Adrenal gland (tissue), 5 donors: ENCODE results near the gene TNRC6B.

Experiments
- POLR2A ChIP-seq, 2 donors: fragments of 450-650 bp; IDR thresholded peaks; one replicate each; pipeline ENCODE4 v1.6.1; 2017; ENCODE audit warnings: antibody characterized with exemption in 2 of 2, mild to moderate bottlenecking in 2 of 2, moderate library complexity in 1 of 2
- TF ChIP-seq, protein P1 (sequence below), 6 experiments: fragments of 450-650 bp in 4 of 6; fragments of 200-600 bp in 2 of 6; sonication (generic) in 1 of 6; IDR thresholded peaks; 1 replicate in 5 of 6; 2 replicates in 1 of 6; pipeline versions ENCODE4 v1.5.1 to v1.8.0; 2016 to 2021; ENCODE audit warnings: antibody characterized with exemption in 6 of 6, mild to moderate bottlenecking in 2 of 6, moderate library complexity in 1 of 6
- donor health status: DM: no; HTN: no; CAD: no.

DNA sequence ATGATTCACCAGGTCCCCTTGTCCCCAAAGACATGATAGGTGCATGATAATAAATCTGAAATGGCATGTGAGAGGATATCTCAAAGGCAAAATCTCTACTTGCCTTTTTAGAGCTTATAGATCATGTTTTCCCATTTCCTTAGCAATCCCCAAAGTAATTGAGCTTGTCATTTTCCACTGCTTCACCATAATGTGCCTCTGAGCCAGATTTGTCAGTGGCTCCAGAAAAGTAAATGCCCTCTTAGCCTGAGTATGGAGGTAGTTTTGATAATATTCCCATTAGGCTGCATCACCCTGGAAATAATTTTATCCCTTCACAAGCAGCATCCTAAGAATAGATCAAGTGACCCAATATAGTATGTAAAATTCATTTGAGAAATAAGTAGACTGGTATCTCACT lies 131.9 kb downstream of the TNRC6B start:
- TF ChIP-seq, protein P1, sequence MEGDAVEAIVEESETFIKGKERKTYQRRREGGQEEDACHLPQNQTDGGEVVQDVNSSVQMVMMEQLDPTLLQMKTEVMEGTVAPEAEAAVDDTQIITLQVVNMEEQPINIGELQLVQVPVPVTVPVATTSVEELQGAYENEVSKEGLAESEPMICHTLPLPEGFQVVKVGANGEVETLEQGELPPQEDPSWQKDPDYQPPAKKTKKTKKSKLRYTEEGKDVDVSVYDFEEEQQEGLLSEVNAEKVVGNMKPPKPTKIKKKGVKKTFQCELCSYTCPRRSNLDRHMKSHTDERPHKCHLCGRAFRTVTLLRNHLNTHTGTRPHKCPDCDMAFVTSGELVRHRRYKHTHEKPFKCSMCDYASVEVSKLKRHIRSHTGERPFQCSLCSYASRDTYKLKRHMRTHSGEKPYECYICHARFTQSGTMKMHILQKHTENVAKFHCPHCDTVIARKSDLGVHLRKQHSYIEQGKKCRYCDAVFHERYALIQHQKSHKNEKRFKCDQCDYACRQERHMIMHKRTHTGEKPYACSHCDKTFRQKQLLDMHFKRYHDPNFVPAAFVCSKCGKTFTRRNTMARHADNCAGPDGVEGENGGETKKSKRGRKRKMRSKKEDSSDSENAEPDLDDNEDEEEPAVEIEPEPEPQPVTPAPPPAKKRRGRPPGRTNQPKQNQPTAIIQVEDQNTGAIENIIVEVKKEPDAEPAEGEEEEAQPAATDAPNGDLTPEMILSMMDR (IDR thresholded peaks at IDR 0.05), result no peak
- no peak for TF ChIP-seq POLR2A (IDR thresholded peaks at IDR 0.05)
